Astrocyte (in vitro differentiated cells and primary cell): ENCODE results near the gene KCNH3. TPM values are rescaled to one million over a fixed set of nuclear protein-coding genes. Genes with fewer than 3 reads are reported as not detected.

Source experiments
- DNase-seq: peaks from one replicate; pipeline ENCODE4 v3.0.0-alpha.2; 2010; ENCODE audit warnings: low read depth
- FAIRE-seq: peaks from 2 replicates; lab custom pipeline; 2011; peaks lifted over from hg19 to GRCh38; lab: Jason Lieb, UNC
- H2AFZ ChIP-seq: 2 replicates; pipeline ENCODE4 v1.6.0; 2012; ENCODE audit warnings: low read depth, low read length, inconsistent platforms
- H3K27ac ChIP-seq: 2 replicates; pipeline ENCODE4 v1.5.1; 2011; ENCODE audit warnings: low read depth, low read length, inconsistent platforms
- H3K27me3 ChIP-seq: 2 replicates; pipeline ENCODE4 v1.6.0; 2011; ENCODE audit warnings: low read length, inconsistent platforms; ENCODE audit not compliant: insufficient read depth
- H3K36me3 ChIP-seq: 2 replicates; pipeline ENCODE4 v1.5.1; 2011; ENCODE audit warnings: low read length, inconsistent platforms; ENCODE audit not compliant: insufficient read depth
- H3K4me1 ChIP-seq: 2 replicates; pipeline ENCODE4 v1.5.1; 2011; ENCODE audit warnings: low read length, inconsistent platforms; ENCODE audit not compliant: insufficient read depth
- H3K4me2 ChIP-seq: 2 replicates; pipeline ENCODE4 v1.6.0; 2012; ENCODE audit warnings: low read length, inconsistent platforms
- H3K4me3 ChIP-seq: 2 replicates; pipeline ENCODE4 v1.5.1; 2011; ENCODE audit warnings: low read depth, mild to moderate bottlenecking, low read length, inconsistent platforms; ENCODE audit not compliant: insufficient read depth
- H3K79me2 ChIP-seq: 2 replicates; pipeline ENCODE4 v1.6.0; 2012; ENCODE audit warnings: mild to moderate bottlenecking, low read length, inconsistent platforms; ENCODE audit not compliant: insufficient read depth
- H3K9ac ChIP-seq: 2 replicates; pipeline ENCODE4 v1.6.0; 2012; ENCODE audit warnings: mild to moderate bottlenecking, low read length, inconsistent platforms
- H3K9me3 ChIP-seq: 2 replicates; pipeline ENCODE4 v1.5.1; 2012; ENCODE audit warnings: low read depth, mild to moderate bottlenecking, low read length, inconsistent platforms; ENCODE audit not compliant: insufficient read depth
- H4K20me1 ChIP-seq: 2 replicates; pipeline ENCODE4 v1.6.0; 2012; ENCODE audit warnings: low read length, inconsistent platforms; ENCODE audit not compliant: insufficient read depth
- H3K27ac Mint-ChIP-seq: one replicate; pipeline ENCODE4 v1.8.0; 2021; ENCODE audit warnings: mild to moderate bottlenecking, mixed read lengths; ENCODE audit not compliant: unreplicated experiment
- H3K27me3 Mint-ChIP-seq: one replicate; pipeline ENCODE4 v1.8.0; 2021; ENCODE audit warnings: low read depth, mixed read lengths; ENCODE audit not compliant: unreplicated experiment
- H3K36me3 Mint-ChIP-seq: one replicate; pipeline ENCODE4 v1.8.0; 2021; ENCODE audit warnings: low read depth, mixed read lengths; ENCODE audit not compliant: unreplicated experiment
- H3K4me1 Mint-ChIP-seq: one replicate; pipeline ENCODE4 v1.8.0; 2021; ENCODE audit warnings: low read depth, mixed read lengths; ENCODE audit not compliant: unreplicated experiment
- H3K4me3 Mint-ChIP-seq: one replicate; pipeline ENCODE4 v1.8.0; 2021; ENCODE audit warnings: mild to moderate bottlenecking, moderate library complexity, mixed read lengths; ENCODE audit not compliant: unreplicated experiment
- H3K9me3 Mint-ChIP-seq: one replicate; pipeline ENCODE4 v1.8.0; 2021; ENCODE audit warnings: mild to moderate bottlenecking, mixed read lengths; ENCODE audit not compliant: unreplicated experiment
- EZH2 ChIP-seq: IDR thresholded peaks from 2 replicates; pipeline ENCODE4 v1.6.1; 2012; ENCODE audit warnings: mild to moderate bottlenecking, low read length, inconsistent platforms; ENCODE audit not compliant: insufficient read depth
- total RNA-seq: library from RNA; stranded (reverse); gene quantifications from 2 replicates; pipeline ENCODE4 v1.2.1, GENCODE V29; 2021
- TF ChIP-seq, protein P1 (sequence below): IDR thresholded peaks from 2 replicates; pipeline ENCODE4 v1.5.1; 2011; ENCODE audit warnings: low read depth, mild to moderate bottlenecking, inconsistent platforms, low read length, moderate library complexity; ENCODE audit not compliant: insufficient read depth

Gene KCNH3
- total RNA-seq, 1 donor from 2014 or later = not detected

DNA sequence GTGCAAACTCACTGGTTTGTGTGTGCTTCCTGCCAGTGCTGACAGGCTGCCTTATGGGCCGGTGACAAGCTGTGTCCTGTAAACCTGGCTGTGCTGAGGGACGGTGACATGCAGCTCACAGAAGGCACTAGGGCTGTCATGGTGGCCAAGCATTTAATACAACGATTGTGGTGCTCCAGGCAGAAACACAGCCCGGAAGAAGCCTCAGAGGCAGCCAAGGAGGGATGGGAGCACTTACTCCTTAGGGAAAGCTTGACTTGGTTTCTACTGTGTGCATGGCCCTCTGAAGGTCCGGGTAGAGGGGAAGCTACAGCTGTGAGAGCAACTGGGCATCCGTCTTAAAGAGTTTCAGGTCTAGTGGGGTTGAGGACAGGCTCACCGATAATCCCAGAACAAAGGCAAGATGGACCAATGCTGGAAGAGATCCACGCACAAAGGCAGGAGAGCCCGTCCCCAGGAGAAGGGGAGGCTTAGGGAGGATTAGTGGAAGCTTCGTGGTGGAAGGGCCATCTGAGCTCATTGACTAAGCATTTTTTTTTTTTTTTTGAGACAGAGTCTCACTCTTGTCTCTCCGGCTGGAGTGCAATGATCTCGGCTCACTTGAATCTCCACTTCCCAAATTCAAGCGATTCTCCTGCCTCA is 39.8 kb downstream of the KCNH3 start:
- H3K9ac ChIP-seq = no peak overlapping the region
- H2AFZ ChIP-seq = no peak overlapping the region
- Mint-ChIP-seq H3K9me3 (no peaks in the 10 kb centered on the region), H3K27ac (no peak overlapping the region), H3K27me3 (no peaks in the 10 kb centered on the region), H3K4me1 (peaks cover 14% of the 10 kb centered on the region), H3K36me3 (peaks cover 13% of the 10 kb centered on the region), H3K4me3 (no peak overlapping the region)
- H3K79me2 ChIP-seq = peaks cover 4% of the 10 kb centered on the region
- H3K4me1 ChIP-seq = peaks cover 4% of the 10 kb centered on the region
- peaks cover 31% of the 10 kb centered on the region for H4K20me1 ChIP-seq
- TF ChIP-seq, protein P1, sequence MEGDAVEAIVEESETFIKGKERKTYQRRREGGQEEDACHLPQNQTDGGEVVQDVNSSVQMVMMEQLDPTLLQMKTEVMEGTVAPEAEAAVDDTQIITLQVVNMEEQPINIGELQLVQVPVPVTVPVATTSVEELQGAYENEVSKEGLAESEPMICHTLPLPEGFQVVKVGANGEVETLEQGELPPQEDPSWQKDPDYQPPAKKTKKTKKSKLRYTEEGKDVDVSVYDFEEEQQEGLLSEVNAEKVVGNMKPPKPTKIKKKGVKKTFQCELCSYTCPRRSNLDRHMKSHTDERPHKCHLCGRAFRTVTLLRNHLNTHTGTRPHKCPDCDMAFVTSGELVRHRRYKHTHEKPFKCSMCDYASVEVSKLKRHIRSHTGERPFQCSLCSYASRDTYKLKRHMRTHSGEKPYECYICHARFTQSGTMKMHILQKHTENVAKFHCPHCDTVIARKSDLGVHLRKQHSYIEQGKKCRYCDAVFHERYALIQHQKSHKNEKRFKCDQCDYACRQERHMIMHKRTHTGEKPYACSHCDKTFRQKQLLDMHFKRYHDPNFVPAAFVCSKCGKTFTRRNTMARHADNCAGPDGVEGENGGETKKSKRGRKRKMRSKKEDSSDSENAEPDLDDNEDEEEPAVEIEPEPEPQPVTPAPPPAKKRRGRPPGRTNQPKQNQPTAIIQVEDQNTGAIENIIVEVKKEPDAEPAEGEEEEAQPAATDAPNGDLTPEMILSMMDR = no peak
- TF ChIP-seq EZH2 = no peak
- H3K4me3 ChIP-seq = no peak overlapping the region
- H3K9me3 ChIP-seq = no peaks in the 10 kb centered on the region
- DNase-seq (no peak), FAIRE-seq (no peak)
- H3K36me3 ChIP-seq = peaks cover 3% of the 10 kb centered on the region
- H3K27ac ChIP-seq = no peak overlapping the region
- H3K27me3 ChIP-seq = no peaks in the 10 kb centered on the region
- H3K4me2 ChIP-seq = no peak overlapping the region

- Histone ChIP-seq H3K27me3 (no peaks in the 10 kb centered on the region), H3K36me3 (peaks cover 3% of the 10 kb centered on the region), H3K9ac (no peak overlapping the region), H3K79me2 (peaks cover 6% of the 10 kb centered on the region), H3K27ac (no peak overlapping the region), H2AFZ (no peak overlapping the region), H3K4me2 (no peak overlapping the region), H4K20me1 (peaks cover 35% of the 10 kb centered on the region), H3K4me1 (peaks cover 4% of the 10 kb centered on the region), H3K4me3 (no peak overlapping the region), H3K9me3 (no peaks in the 10 kb centered on the region)
- Mint-ChIP-seq H3K9me3 (no peaks in the 10 kb centered on the region), H3K4me1 (peaks cover 14% of the 10 kb centered on the region), H3K27ac (no peak overlapping the region), H3K36me3 (peaks cover 20% of the 10 kb centered on the region), H3K27me3 (no peaks in the 10 kb centered on the region), H3K4me3 (peak overlapping the region; percentile 66)
- no peak for FAIRE-seq
- peak; percentile 53 for DNase-seq
- TF ChIP-seq, protein P1 = peak; percentile 85
- no peak for TF ChIP-seq EZH2
Observed at GRCh38 chr12:49580572-49581535, 42.0 kb downstream of the KCNH3 start.
